SK-N-SH (cell line): ENCODE data around the gene TTC23. TPM values are rescaled to one million over a fixed set of nuclear protein-coding genes. Genes with fewer than 3 reads are reported as not detected.

Source experiments
- CTCF ChIA-PET: fragments of 300-600, 350-600 bp; formaldehyde crosslinking; extraction: SDS; loops from one replicate; lab custom pipeline; 2021; lab: Yijun Ruan, JAX
- POLR2A ChIA-PET: fragments of 350-600 bp; sonication (Branson Sonifier 250); formaldehyde crosslinking; extraction: SDS; loops from one replicate; lab custom pipeline; 2020; ENCODE audit warnings: antibody characterized with exemption, inconsistent platforms; lab: Yijun Ruan, JAX
- DNase-seq: peaks from one replicate; pipeline ENCODE4 v3.0.0; 2012
- H2AFZ ChIP-seq: fragments of 200-600 bp; sonication (generic); 2 replicates; pipeline ENCODE4 v1.8.1; 2016; ENCODE audit warnings: antibody characterized with exemption, mild to moderate bottlenecking, low read depth
- H3F3A ChIP-seq: fragments of 200-600 bp; sonication (generic); replicated peaks from 2 replicates; pipeline ENCODE3; 2016; ENCODE audit warnings: antibody characterized with exemption, mild to moderate bottlenecking; ENCODE audit not compliant: insufficient read depth
- H3K27ac ChIP-seq, 2 experiments: fragments of 200-500 bp in 1 of 2; fragments of 200-600 bp in 1 of 2; sonication (Bioruptor generic) in 1 of 2; sonication (generic), shearing (Covaris generic) in 1 of 2; 2 replicates each; pipeline versions ENCODE4 v1.5.1 to v1.6.1; 2014 to 2016; ENCODE audit warnings: low read depth in 2 of 2, inconsistent platforms in 1 of 2, low read length in 1 of 2, mild to moderate bottlenecking in 1 of 2, mixed read lengths in 1 of 2
- H3K27me3 ChIP-seq: fragments of 200-600 bp; sonication (generic), shearing (Covaris generic); 2 replicates; pipeline ENCODE4 v1.6.1; 2016; ENCODE audit warnings: mixed run types; ENCODE audit not compliant: insufficient read depth
- H3K36me3 ChIP-seq, 2 experiments: fragments of 200-500 bp in 1 of 2; fragments of 200-600 bp in 1 of 2; sonication (Bioruptor generic) in 1 of 2; sonication (generic) in 1 of 2; replicated peaks in 1 of 2; 2 replicates each; pipeline versions ENCODE3 to v1.5.1; 2014 to 2016; ENCODE audit warnings: low read length in 1 of 2, mild to moderate bottlenecking in 1 of 2; ENCODE audit not compliant: insufficient read depth in 2 of 2, control insufficient read depth in 1 of 2
- H3K4me1 ChIP-seq, 2 experiments: fragments of 200-500 bp in 1 of 2; fragments of 200-600 bp in 1 of 2; sonication (Bioruptor generic) in 1 of 2; sonication (generic), shearing (Covaris generic) in 1 of 2; 2 replicates each; pipeline versions ENCODE4 v1.5.1 to v1.6.1; 2014 to 2016; ENCODE audit warnings: low read depth in 1 of 2, low read length in 1 of 2, mixed run types in 1 of 2; ENCODE audit not compliant: insufficient read depth in 2 of 2, control insufficient read depth in 1 of 2
- H3K4me2 ChIP-seq: fragments of 200-600 bp; sonication (generic), shearing (Covaris generic); 2 replicates; pipeline ENCODE4 v1.6.1; 2017; ENCODE audit warnings: mixed run types
- H3K4me3 ChIP-seq, 2 experiments: fragments of 200-500 bp in 1 of 2; fragments of 200-600 bp in 1 of 2; sonication (Bioruptor generic) in 1 of 2; sonication (generic), shearing (Covaris generic) in 1 of 2; 2 replicates each; pipeline versions ENCODE4 v1.5.1 to v1.8.1; 2014 to 2016; ENCODE audit warnings: low read depth in 2 of 2, inconsistent platforms in 1 of 2, low read length in 1 of 2, mild to moderate bottlenecking in 1 of 2, mixed read lengths in 1 of 2, moderate library complexity in 1 of 2
- H3K79me2 ChIP-seq: fragments of 200-600 bp; sonication (generic); 2 replicates; pipeline ENCODE4 v1.8.1; 2017; ENCODE audit warnings: mild to moderate bottlenecking; ENCODE audit not compliant: insufficient read depth
- H3K9ac ChIP-seq: fragments of 200-600 bp; sonication (generic); 2 replicates; pipeline ENCODE4 v1.6.1; 2017; ENCODE audit warnings: mixed run types
- H3K9me2 ChIP-seq: fragments of 200-600 bp; sonication (generic); 2 replicates; pipeline ENCODE4 v1.6.1; 2017; ENCODE audit warnings: mixed run types
- H3K9me3 ChIP-seq: fragments of 200-600 bp; sonication (generic); 2 replicates; pipeline ENCODE4 v1.6.1; 2017; ENCODE audit warnings: mixed run types, mild to moderate bottlenecking, moderate library complexity
- H4K20me1 ChIP-seq: fragments of 200-600 bp; sonication (generic); 2 replicates; pipeline ENCODE4 v1.6.1; 2017; ENCODE audit warnings: mild to moderate bottlenecking, mixed run types; ENCODE audit not compliant: insufficient read depth
- CHD2 ChIP-seq: fragments of 150-350 bp; IDR thresholded peaks from 2 replicates; pipeline ENCODE4 v1.6.1; 2018; ENCODE audit warnings: low read length; ENCODE audit not compliant: partially characterized antibody
- ELF1 ChIP-seq: IDR thresholded peaks from 2 replicates; pipeline ENCODE4 v1.4.0; 2012
- EP300 ChIP-seq, 2 experiments: IDR thresholded peaks; 2 replicates each; pipeline versions ENCODE4 v1.4.0 to v1.6.1; 2012; ENCODE audit warnings: borderline replicate concordance in 1 of 2, low read depth in 1 of 2, low read length in 1 of 2
- EZH2phosphoT487 ChIP-seq: fragments of 200-600 bp; sonication (generic); IDR thresholded peaks from 2 replicates; pipeline ENCODE4 v1.6.1; 2017; ENCODE audit warnings: low read depth, mixed run types, mild to moderate bottlenecking, antibody characterized with exemption, moderate library complexity, borderline replicate concordance
- FOXM1 ChIP-seq: IDR thresholded peaks from 2 replicates; pipeline ENCODE4 v1.4.0; 2012; ENCODE audit warnings: low read depth, mild to moderate bottlenecking
- GABPA ChIP-seq: IDR thresholded peaks from 2 replicates; pipeline ENCODE4 v1.4.0; 2012; ENCODE audit warnings: low read depth, mild to moderate bottlenecking
- JUND ChIP-seq: IDR thresholded peaks from 2 replicates; pipeline ENCODE4 v1.4.0; 2012
- NFIC ChIP-seq: IDR thresholded peaks from 2 replicates; pipeline ENCODE4 v1.4.0; 2012; ENCODE audit warnings: borderline replicate concordance
- NRF1 ChIP-seq: IDR thresholded peaks from 2 replicates; pipeline ENCODE4 v1.6.1; 2012; ENCODE audit warnings: low read depth, mild to moderate bottlenecking, low read length
- POLR2AphosphoS5 ChIP-seq: IDR thresholded peaks from 2 replicates; pipeline ENCODE4 v1.6.1; 2012; ENCODE audit warnings: low read depth, low read length
- TCF12 ChIP-seq: IDR thresholded peaks from 2 replicates; pipeline ENCODE4 v1.4.0; 2012
- WGBS: methylation state at CpG from one replicate; pipeline ENCODE4 v1.1.6; 2017; ENCODE audit warnings: low lambda C conversion rate; 5-methylcytosine and 5-hydroxymethylcytosine counted together
- polyA plus RNA-seq, 3 experiments: library from polyadenylated mRNA; depleted of rRNA; stranded (reverse); fragments of >200 nt; gene quantifications; 2 replicates each; pipeline ENCODE4 v1.2.3, GENCODE V29; 2012
- TF ChIP-seq, protein P1 (sequence below): IDR thresholded peaks from 2 replicates; pipeline ENCODE4; 2012
- TF ChIP-seq, protein P2 (sequence below): IDR thresholded peaks from 2 replicates; pipeline ENCODE4 v1.4.0; 2012; ENCODE audit warnings: low read depth
- TF ChIP-seq, protein P3 (sequence below): IDR thresholded peaks from 2 replicates; pipeline ENCODE4 v1.6.1; 2012; ENCODE audit warnings: mild to moderate bottlenecking, low read depth, low read length, moderate library complexity
- TF ChIP-seq, protein P4 (sequence below): IDR thresholded peaks from 2 replicates; pipeline ENCODE4 v1.4.0; 2012; ENCODE audit warnings: low read depth, borderline replicate concordance

Gene TTC23
- polyA plus RNA-seq, 1 of the 3 experiments (the other 2 are of a cell fraction), result 0.79 TPM

DNA sequence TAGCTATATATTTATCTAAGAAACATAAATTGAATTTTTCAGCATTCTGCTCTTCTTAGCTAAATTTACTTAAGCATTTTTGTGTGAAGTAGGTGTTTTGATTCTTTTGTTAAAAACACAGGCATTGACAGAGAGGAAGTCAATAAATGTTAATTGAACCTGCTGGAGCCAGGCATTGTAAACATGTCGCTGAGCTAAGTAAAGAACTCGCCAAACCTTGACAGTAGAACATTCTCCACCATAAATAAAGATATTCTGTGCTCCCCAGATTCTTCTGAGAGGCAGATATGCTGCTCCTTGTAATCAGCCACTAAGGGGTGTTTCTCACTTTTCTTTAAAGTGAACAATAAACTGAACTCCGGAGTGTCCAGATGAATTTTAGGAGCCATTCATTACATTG is 106.1 kb downstream of the TTC23 start (continued):
- TF ChIP-seq CHD2 (no peak), GABPA (no peak), EZH2phosphoT487 (no peak), POLR2AphosphoS5 (no peak), ELF1 (no peak), JUND (no peak), NFIC (no peak)
- TF ChIP-seq, protein P1, sequence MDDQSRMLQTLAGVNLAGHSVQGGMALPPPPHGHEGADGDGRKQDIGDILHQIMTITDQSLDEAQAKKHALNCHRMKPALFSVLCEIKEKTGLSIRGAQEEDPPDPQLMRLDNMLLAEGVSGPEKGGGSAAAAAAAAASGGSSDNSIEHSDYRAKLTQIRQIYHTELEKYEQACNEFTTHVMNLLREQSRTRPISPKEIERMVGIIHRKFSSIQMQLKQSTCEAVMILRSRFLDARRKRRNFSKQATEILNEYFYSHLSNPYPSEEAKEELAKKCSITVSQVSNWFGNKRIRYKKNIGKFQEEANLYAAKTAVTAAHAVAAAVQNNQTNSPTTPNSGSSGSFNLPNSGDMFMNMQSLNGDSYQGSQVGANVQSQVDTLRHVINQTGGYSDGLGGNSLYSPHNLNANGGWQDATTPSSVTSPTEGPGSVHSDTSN, result no peak
- TF ChIP-seq, protein P2, sequence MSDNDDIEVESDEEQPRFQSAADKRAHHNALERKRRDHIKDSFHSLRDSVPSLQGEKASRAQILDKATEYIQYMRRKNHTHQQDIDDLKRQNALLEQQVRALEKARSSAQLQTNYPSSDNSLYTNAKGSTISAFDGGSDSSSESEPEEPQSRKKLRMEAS, result no peak

DNA sequence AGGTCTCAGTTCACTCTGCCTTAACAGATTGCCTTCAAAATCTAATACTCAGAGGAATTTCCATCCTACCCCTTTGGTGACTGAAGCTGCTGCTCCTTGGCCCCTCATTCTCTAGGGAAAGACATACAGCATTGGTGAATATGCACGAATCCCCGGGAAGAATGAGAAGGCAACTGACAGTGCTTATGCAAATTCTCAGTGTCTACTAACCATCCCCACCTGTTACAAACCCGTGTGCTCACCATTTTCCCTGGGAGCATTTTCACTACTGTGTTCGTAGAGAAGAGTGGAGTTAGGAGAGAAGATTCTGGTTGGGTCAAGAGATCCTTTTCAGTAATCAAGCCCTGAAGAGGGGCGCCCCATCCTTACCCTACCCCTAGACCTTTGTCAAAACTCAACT is 106.8 kb downstream of the TTC23 start:
- H4K20me1 ChIP-seq, result no peaks in the 10 kb centered on the region
- H3K9ac ChIP-seq, result no peak overlapping the region
- H3F3A ChIP-seq, result no peaks in the 10 kb centered on the region
- no peaks in the 10 kb centered on the region for H3K4me1 ChIP-seq
- no peak for DNase-seq
- CTCF ChIA-PET, result interaction anchor here (1.0 to 2.0 kb wide), 5 partner anchors 9 to 42 kb away, joined by 3 to 5 read pairs (median 3); partner anchors contain the start of gene SYNM
- H3K36me3 ChIP-seq, result no peaks in the 10 kb centered on the region
- POLR2A ChIA-PET, result no interaction called here
- 91% methylated on average over 5 of the region's 5 CpGs for WGBS
- no peak overlapping the region for H3K27ac ChIP-seq
- H3K4me2 ChIP-seq, result no peak overlapping the region
- H3K9me3 ChIP-seq, result no peaks in the 10 kb centered on the region
- H3K79me2 ChIP-seq, result no peaks in the 10 kb centered on the region
- no peaks in the 10 kb centered on the region for H3K27me3 ChIP-seq
- TF ChIP-seq, protein P3, sequence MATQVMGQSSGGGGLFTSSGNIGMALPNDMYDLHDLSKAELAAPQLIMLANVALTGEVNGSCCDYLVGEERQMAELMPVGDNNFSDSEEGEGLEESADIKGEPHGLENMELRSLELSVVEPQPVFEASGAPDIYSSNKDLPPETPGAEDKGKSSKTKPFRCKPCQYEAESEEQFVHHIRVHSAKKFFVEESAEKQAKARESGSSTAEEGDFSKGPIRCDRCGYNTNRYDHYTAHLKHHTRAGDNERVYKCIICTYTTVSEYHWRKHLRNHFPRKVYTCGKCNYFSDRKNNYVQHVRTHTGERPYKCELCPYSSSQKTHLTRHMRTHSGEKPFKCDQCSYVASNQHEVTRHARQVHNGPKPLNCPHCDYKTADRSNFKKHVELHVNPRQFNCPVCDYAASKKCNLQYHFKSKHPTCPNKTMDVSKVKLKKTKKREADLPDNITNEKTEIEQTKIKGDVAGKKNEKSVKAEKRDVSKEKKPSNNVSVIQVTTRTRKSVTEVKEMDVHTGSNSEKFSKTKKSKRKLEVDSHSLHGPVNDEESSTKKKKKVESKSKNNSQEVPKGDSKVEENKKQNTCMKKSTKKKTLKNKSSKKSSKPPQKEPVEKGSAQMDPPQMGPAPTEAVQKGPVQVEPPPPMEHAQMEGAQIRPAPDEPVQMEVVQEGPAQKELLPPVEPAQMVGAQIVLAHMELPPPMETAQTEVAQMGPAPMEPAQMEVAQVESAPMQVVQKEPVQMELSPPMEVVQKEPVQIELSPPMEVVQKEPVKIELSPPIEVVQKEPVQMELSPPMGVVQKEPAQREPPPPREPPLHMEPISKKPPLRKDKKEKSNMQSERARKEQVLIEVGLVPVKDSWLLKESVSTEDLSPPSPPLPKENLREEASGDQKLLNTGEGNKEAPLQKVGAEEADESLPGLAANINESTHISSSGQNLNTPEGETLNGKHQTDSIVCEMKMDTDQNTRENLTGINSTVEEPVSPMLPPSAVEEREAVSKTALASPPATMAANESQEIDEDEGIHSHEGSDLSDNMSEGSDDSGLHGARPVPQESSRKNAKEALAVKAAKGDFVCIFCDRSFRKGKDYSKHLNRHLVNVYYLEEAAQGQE, result no peak
- TF ChIP-seq, protein P1, result no peak
- TF ChIP-seq CHD2 (no peak), FOXM1 (no peak), NRF1 (no peak), EP300 (IDR thresholded peaks at IDR 0.05; ENCODE audit: borderline replicate concordance in 1 of 2, low read depth in 1 of 2, low read length in 1 of 2) (no peak), JUND (no peak), ELF1 (no peak), POLR2AphosphoS5 (no peak), NFIC (no peak), TCF12 (no peak)
- TF ChIP-seq, protein P4, sequence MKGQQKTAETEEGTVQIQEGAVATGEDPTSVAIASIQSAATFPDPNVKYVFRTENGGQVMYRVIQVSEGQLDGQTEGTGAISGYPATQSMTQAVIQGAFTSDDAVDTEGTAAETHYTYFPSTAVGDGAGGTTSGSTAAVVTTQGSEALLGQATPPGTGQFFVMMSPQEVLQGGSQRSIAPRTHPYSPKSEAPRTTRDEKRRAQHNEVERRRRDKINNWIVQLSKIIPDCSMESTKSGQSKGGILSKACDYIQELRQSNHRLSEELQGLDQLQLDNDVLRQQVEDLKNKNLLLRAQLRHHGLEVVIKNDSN, result no peak
- H2AFZ ChIP-seq, result no peak overlapping the region
- no peak overlapping the region for H3K4me3 ChIP-seq
- no peaks in the 10 kb centered on the region for H3K9me2 ChIP-seq
